Gastrocnemius medialis (tissue), 4 donors: ENCODE measurements around the gene MADCAM1.

Source experiments
- CTCF ChIP-seq, 5 experiments: fragments of 450-650 bp in 3 of 5; fragments of 200-600 bp in 2 of 5; sonication (generic) in 2 of 5; IDR thresholded peaks in 4 of 5; conservative IDR thresholded peaks in 1 of 5; 1 replicate in 4 of 5; 2 replicates in 1 of 5; pipeline ENCODE4 v1.5.1; 2016 to 2019; ENCODE audit warnings: antibody characterized with exemption in 5 of 5, mild to moderate bottlenecking in 3 of 5, moderate library complexity in 3 of 5
- POLR2A ChIP-seq, 2 donors: fragments of 450-650 bp; IDR thresholded peaks; one replicate each; pipeline ENCODE4 v1.6.1; 2017; ENCODE audit warnings: antibody characterized with exemption in 2 of 2, mild to moderate bottlenecking in 2 of 2, moderate library complexity in 2 of 2

GRCh38 chr19:511101-511851 lies 15.0 kb downstream of the MADCAM1 start:
- TF ChIP-seq CTCF (IDR thresholded peaks at IDR 0.05 in 4 of 5, conservative IDR thresholded peaks at IDR 0.05 in 1 of 5), result no peak
- TF ChIP-seq POLR2A (IDR thresholded peaks at IDR 0.05), result peak in 1 of 2 donors; percentile 6
